HepG2 (cell line): ENCODE data around the gene PDE4C. TPM values are rescaled to one million over a fixed set of nuclear protein-coding genes. Genes with fewer than 3 reads are reported as not detected.

Source experiments
- ATAC-seq: fragments of 200-7000 bp; cut with Tn5 transposase; 3 replicates; pipeline ENCODE4 v1.9.1; 2020; ENCODE audit warnings: mild to moderate bottlenecking, moderate library complexity
- BruUV-seq: library from RNA; stranded (reverse); fragments of 400-500 nt; replicated peaks from 2 replicates; lab custom pipeline; 2021; lab: Mats Ljungman, UMichigan
- CTCF ChIA-PET: fragments of 300-600 bp; formaldehyde crosslinking; extraction: SDS; loops from one replicate; lab custom pipeline; 2021; ENCODE audit warnings: low total read pairs, inconsistent platforms, low intra/inter-chr PET ratio; lab: Yijun Ruan, JAX
- POLR2A ChIA-PET: fragments of 350-600 bp; sonication (Branson Sonifier 250); formaldehyde crosslinking; loops from one replicate; lab custom pipeline; 2020; ENCODE audit warnings: antibody characterized with exemption, inconsistent platforms; lab: Yijun Ruan, JAX
- DNase-seq: peaks from one replicate; pipeline ENCODE4 v3.0.0-alpha.2; 2015; ENCODE audit warnings: low spot score
- FAIRE-seq: peaks from 3 replicates; lab custom pipeline; 2011; peaks lifted over from hg19 to GRCh38; lab: Jason Lieb, UNC
- H2AFZ ChIP-seq: one replicate; pipeline ENCODE4 v1.6.1; 2011; ENCODE audit warnings: low read length, inconsistent platforms
- H3K27ac ChIP-seq: fragments of 300-600 bp; 3 replicates; pipeline ENCODE4 v1.8.0; 2011; ENCODE audit warnings: mixed run types, mild to moderate bottlenecking, mixed read lengths, low read length, inconsistent platforms; ENCODE audit not compliant: insufficient read depth; ENCODE audit errors: extremely low read length
- H3K27me3 ChIP-seq, 2 experiments: fragments of 200-600 bp in 1 of 2; 2 replicates in 1 of 2; 3 replicates in 1 of 2; pipeline versions ENCODE4 v1.6.0 to v1.8.0; 2011; ENCODE audit warnings: low read length in 2 of 2, mild to moderate bottlenecking in 2 of 2, moderate library complexity in 2 of 2, inconsistent platforms in 1 of 2; ENCODE audit not compliant: insufficient read depth in 2 of 2, control insufficient read depth in 1 of 2
- H3K36me3 ChIP-seq, 2 experiments: fragments of 200-600 bp in 1 of 2; replicated peaks in 1 of 2; 2 replicates in 1 of 2; 3 replicates in 1 of 2; pipeline versions ENCODE4 v1.5.1 to v1.8.0; 2011; ENCODE audit warnings: low read length in 2 of 2, inconsistent platforms in 1 of 2; ENCODE audit not compliant: insufficient read depth in 2 of 2, control insufficient read depth in 1 of 2
- H3K4me1 ChIP-seq: 2 replicates; pipeline ENCODE4 v1.5.1; 2012; ENCODE audit warnings: low read length, inconsistent platforms; ENCODE audit not compliant: insufficient read depth
- H3K4me2 ChIP-seq: 2 replicates; pipeline ENCODE4 v1.6.0; 2011; ENCODE audit warnings: low read depth, low read length, inconsistent platforms
- H3K4me3 ChIP-seq, 3 experiments: fragments of 200-600 bp in 1 of 3; sonication (generic), shearing (Covaris generic) in 1 of 3; replicated peaks in 1 of 3; 2 replicates each; pipeline ENCODE4 v1.5.1; 2011 to 2016; ENCODE audit warnings: low read length in 3 of 3, inconsistent platforms in 2 of 3, low read depth in 2 of 3, mild to moderate bottlenecking in 2 of 3, control low read depth in 1 of 3, mixed read lengths in 1 of 3; ENCODE audit not compliant: insufficient read depth in 1 of 3
- H3K79me2 ChIP-seq: one replicate; pipeline ENCODE4 v1.6.1; 2011; ENCODE audit warnings: low read length, inconsistent platforms; ENCODE audit not compliant: insufficient read depth
- H3K9ac ChIP-seq: 2 replicates; pipeline ENCODE4 v1.6.0; 2011; ENCODE audit warnings: mild to moderate bottlenecking, low read depth, low read length, inconsistent platforms; ENCODE audit not compliant: insufficient read depth
- H3K9me3 ChIP-seq: 2 replicates; pipeline ENCODE4 v1.5.1; 2012; ENCODE audit warnings: mild to moderate bottlenecking, low read length
- H4K20me1 ChIP-seq: 2 replicates; pipeline ENCODE4 v1.6.0; 2011; ENCODE audit warnings: inconsistent platforms, mild to moderate bottlenecking, low read length, moderate library complexity; ENCODE audit not compliant: insufficient read depth
- LCORL ChIP-seq, 2 experiments: fragments of 450-650 bp in 1 of 2; sonication (generic) in 1 of 2; formaldehyde crosslinking in 1 of 2; IDR thresholded peaks; 2 replicates each; pipeline versions ENCODE4 v1.5.0 to v1.6.1; 2017 to 2020; ENCODE audit warnings: antibody characterized with exemption in 1 of 2, missing genetic modification reagents in 1 of 2
- MED1 ChIP-seq: sonication (generic); formaldehyde crosslinking; IDR thresholded peaks from 2 replicates; pipeline ENCODE4 v1.4.0; 2020; ENCODE audit warnings: missing genetic modification reagents
- MTA3 ChIP-seq: sonication (generic); formaldehyde crosslinking; IDR thresholded peaks from 2 replicates; pipeline ENCODE4 v1.4.0; 2020; ENCODE audit warnings: missing genetic modification reagents
- RCOR2 ChIP-seq: IDR thresholded peaks from 2 replicates; pipeline ENCODE4 v1.6.1; 2016; ENCODE audit warnings: missing biosample characterization, missing genetic modification reagents
- SMARCC2 ChIP-seq: fragments of 450-650 bp; IDR thresholded peaks from 2 replicates; pipeline ENCODE4 v1.6.1; 2017; ENCODE audit warnings: antibody characterized with exemption, mild to moderate bottlenecking
- ZBTB21 ChIP-seq: sonication (generic); formaldehyde crosslinking; IDR thresholded peaks from 2 replicates; pipeline ENCODE4 v1.4.0; 2020; ENCODE audit warnings: missing genetic modification reagents
- ZFP41 ChIP-seq: sonication (generic); formaldehyde crosslinking; IDR thresholded peaks from 2 replicates; pipeline ENCODE4 v1.4.0; 2020; ENCODE audit warnings: mild to moderate bottlenecking, missing genetic modification reagents, borderline replicate concordance
- ZKSCAN1 ChIP-seq: fragments of 150-350 bp; IDR thresholded peaks from 2 replicates; pipeline ENCODE4 v1.6.1; 2014; ENCODE audit warnings: low read length
- ZKSCAN5 ChIP-seq: sonication (generic); formaldehyde crosslinking; IDR thresholded peaks from 2 replicates; pipeline ENCODE4 v1.5.1; 2020; ENCODE audit warnings: mild to moderate bottlenecking, missing genetic modification reagents
- ZNF549 ChIP-seq: sonication (generic); formaldehyde crosslinking; IDR thresholded peaks from 2 replicates; pipeline ENCODE4 v1.5.0; 2020; ENCODE audit warnings: missing genetic modification reagents
- ZNF670 ChIP-seq: sonication (generic); formaldehyde crosslinking; IDR thresholded peaks from 2 replicates; pipeline ENCODE4 v1.8.0; 2022; ENCODE audit warnings: mild to moderate bottlenecking, missing genetic modification reagents, borderline replicate concordance
- WGBS: methylation state at CpG from one replicate; pipeline ENCODE4 v1.1.6; 2017; ENCODE audit warnings: low lambda C conversion rate; 5-methylcytosine and 5-hydroxymethylcytosine counted together
- in situ Hi-C: cut with HindIII; loops from 2 replicates; pipeline ENCODE4 v1.10.0; 2017; ENCODE audit warnings: low pct_unique_long_range_greater_than_20kb; ENCODE audit not compliant: extremely low pct_ligation_motif_present
- intact Hi-C: fragments of 100-400 bp; cut with micrococcal nuclease; formaldehyde crosslinking; loops from one replicate; pipeline ENCODE4 v1.10.0; 2022; ENCODE audit not compliant: unreplicated experiment
- polyA plus RNA-seq, 8 experiments: library from polyadenylated mRNA; depleted of rRNA in 3 of 8; stranded (reverse) in 7 of 8; unstranded in 1 of 8; fragments of >200 nt; fragmentation: Illumina TruSeq in 4 of 8; extraction: Trizol in 4 of 8; gene quantifications; 2 replicates each; pipeline versions ENCODE4 v1.2.1 to v1.2.3, GENCODE V29; 2011 to 2016; ENCODE audit warnings: low read depth in 4 of 8, missing spikeins in 1 of 8, mixed read lengths in 1 of 8; ENCODE audit not compliant: insufficient read depth in 1 of 8
- total RNA-seq, 5 experiments: library from RNA; depleted of rRNA; stranded (reverse); fragments of >200 nt; fragmentation: Illumina TruSeq; extraction: Trizol; gene quantifications; 2 replicates each; pipeline ENCODE4 v1.2.3, GENCODE V29; 2016; ENCODE audit warnings: low read depth in 1 of 5
- TF ChIP-seq, protein P1 (sequence below): sonication (generic); formaldehyde crosslinking; IDR thresholded peaks from 2 replicates; pipeline ENCODE4 v1.5.0; 2020; ENCODE audit warnings: mild to moderate bottlenecking, missing genetic modification reagents, moderate library complexity
- TF ChIP-seq, protein P2 (sequence below): sonication (generic); formaldehyde crosslinking; IDR thresholded peaks from 2 replicates; pipeline ENCODE4 v1.4.0; 2020; ENCODE audit warnings: mild to moderate bottlenecking, missing genetic modification reagents

The PDE4C gene
- total and polyA plus RNA-seq, 2 of the 13 experiments (the other 11 are each of a cell fraction or from before 2014, with no cell fraction given): 1.4 to 14.0 TPM

DNA sequence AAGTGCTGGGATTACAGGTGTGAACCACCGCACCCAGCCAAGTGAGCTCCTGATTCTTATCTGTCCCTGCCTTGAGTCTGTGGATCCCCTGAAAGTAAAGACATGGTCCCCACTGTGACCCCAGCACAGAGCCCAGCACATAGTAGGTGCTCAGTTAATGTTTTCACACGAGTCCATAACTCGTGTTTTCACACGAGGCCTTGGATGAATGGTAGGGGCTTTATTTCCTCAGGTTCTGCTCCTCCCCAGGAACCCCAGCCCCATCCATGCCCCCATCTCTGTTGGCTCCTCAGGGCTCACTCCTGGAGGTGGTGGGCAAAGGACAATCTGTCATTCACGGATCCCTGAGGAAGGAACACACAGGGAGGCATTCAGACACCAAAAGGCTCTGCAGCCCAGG is 23.6 kb upstream of the PDE4C start:
- FAIRE-seq (no peak), DNase-seq (no peak), ATAC-seq (no peak)
- ChIA-PET CTCF (interaction anchor here (3.3 kb wide), 1 partner anchor 42 kb away, joined by 38 read pairs; no protein-coding TSS in a partner anchor), POLR2A (no interaction called here)
- Histone ChIP-seq H2AFZ (no peak overlapping the region), H3K27ac (no peak overlapping the region), H4K20me1 (no peaks in the 10 kb centered on the region), H3K27me3 (peaks cover 0 to 9% of the 10 kb centered on the region in 2 experiments; a peak in 2 of 5 replicates), H3K4me1 (peaks cover 19% of the 10 kb centered on the region), H3K9ac (no peak overlapping the region), H3K4me3 (no peak overlapping the region), H3K9me3 (no peaks in the 10 kb centered on the region), H3K79me2 (no peaks in the 10 kb centered on the region), H3K36me3 (no peaks in the 10 kb centered on the region), H3K4me2 (no peak overlapping the region)
- in situ Hi-C loops (loop anchor here (5.0 kb wide), 1 partner anchor 43 kb away; no protein-coding TSS in a partner anchor), intact Hi-C loops (no loop called here)
- 33% methylated on average over 3 of the region's 5 CpGs for WGBS
- BruUV-seq: no TSS peak
- TF ChIP-seq SMARCC2 (no peak), ZKSCAN1 (peak; percentile 51; the same call in 1 of the 2 replicates)
- TF ChIP-seq, protein P1, sequence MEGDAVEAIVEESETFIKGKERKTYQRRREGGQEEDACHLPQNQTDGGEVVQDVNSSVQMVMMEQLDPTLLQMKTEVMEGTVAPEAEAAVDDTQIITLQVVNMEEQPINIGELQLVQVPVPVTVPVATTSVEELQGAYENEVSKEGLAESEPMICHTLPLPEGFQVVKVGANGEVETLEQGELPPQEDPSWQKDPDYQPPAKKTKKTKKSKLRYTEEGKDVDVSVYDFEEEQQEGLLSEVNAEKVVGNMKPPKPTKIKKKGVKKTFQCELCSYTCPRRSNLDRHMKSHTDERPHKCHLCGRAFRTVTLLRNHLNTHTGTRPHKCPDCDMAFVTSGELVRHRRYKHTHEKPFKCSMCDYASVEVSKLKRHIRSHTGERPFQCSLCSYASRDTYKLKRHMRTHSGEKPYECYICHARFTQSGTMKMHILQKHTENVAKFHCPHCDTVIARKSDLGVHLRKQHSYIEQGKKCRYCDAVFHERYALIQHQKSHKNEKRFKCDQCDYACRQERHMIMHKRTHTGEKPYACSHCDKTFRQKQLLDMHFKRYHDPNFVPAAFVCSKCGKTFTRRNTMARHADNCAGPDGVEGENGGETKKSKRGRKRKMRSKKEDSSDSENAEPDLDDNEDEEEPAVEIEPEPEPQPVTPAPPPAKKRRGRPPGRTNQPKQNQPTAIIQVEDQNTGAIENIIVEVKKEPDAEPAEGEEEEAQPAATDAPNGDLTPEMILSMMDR: no peak

DNA sequence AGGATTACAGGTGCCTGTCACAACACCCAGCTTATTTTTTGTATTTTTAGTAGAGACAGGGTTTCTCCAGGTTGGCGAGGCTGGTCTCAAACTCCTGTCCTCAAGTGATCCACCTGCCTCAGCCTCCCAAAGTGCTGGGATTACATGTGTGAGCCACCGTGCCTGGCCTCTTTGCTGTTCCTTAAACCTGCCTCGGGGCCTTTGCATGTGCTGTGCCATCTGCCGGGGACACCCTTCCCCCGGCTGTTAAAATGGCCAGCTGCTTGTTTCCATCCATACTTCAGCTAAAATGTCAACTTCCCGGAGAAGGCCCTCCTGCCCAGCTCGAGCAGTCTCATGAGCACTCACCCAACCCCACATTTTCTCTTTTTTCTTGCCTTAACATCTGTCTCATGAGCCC is 19.1 kb upstream of the PDE4C start:
- H3K27ac ChIP-seq: no peak overlapping the region
- H3K27me3 ChIP-seq: no peaks in the 10 kb centered on the region; a peak in 1 of 5 replicates
- in situ Hi-C loops (no loop called here), intact Hi-C loops (no loop called here)
- H3K4me1 ChIP-seq: no peaks in the 10 kb centered on the region
- H3K79me2 ChIP-seq: no peaks in the 10 kb centered on the region
- H4K20me1 ChIP-seq: no peaks in the 10 kb centered on the region
- no peak overlapping the region for H3K4me2 ChIP-seq
- no TSS peak for BruUV-seq
- ChIA-PET POLR2A (no interaction called here), CTCF (no interaction called here)
- no peak for DNase-seq
- H2AFZ ChIP-seq: no peak overlapping the region
- no peaks in the 10 kb centered on the region for H3K36me3 ChIP-seq
- TF ChIP-seq MED1: no peak
- TF ChIP-seq ZBTB21: no peak
- no peak for TF ChIP-seq MTA3 (CRISPR knock-in tag)
- TF ChIP-seq, protein P2, sequence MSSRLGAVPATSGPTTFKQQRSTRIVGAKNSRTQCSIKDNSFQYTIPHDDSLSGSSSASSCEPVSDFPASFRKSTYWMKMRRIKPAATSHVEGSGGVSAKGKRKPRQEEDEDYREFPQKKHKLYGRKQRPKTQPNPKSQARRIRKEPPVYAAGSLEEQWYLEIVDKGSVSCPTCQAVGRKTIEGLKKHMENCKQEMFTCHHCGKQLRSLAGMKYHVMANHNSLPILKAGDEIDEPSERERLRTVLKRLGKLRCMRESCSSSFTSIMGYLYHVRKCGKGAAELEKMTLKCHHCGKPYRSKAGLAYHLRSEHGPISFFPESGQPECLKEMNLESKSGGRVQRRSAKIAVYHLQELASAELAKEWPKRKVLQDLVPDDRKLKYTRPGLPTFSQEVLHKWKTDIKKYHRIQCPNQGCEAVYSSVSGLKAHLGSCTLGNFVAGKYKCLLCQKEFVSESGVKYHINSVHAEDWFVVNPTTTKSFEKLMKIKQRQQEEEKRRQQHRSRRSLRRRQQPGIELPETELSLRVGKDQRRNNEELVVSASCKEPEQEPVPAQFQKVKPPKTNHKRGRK (CRISPR knock-in tag): no peak
- no peak for TF ChIP-seq LCORL (IDR thresholded peaks at IDR 0.05)
- TF ChIP-seq LCORL (CRISPR knock-in tag; IDR thresholded peaks at IDR 0.05): no peak
- no peak for TF ChIP-seq RCOR2 (CRISPR knock-in tag)
- TF ChIP-seq ZKSCAN5 (CRISPR knock-in tag): no peak
- no peak for TF ChIP-seq ZFP41 (CRISPR knock-in tag)
- TF ChIP-seq ZNF670: no peak
- TF ChIP-seq ZNF549 (CRISPR knock-in tag): no peak
- no peak overlapping the region for H3K4me3 ChIP-seq
- no peak for ATAC-seq
- H3K9ac ChIP-seq: no peak overlapping the region
- FAIRE-seq: no peak
- 27% methylated on average over 7 of the region's 7 CpGs for WGBS
- H3K9me3 ChIP-seq: no peaks in the 10 kb centered on the region
